ENCODE results near the gene PCDHA3. TPM values are rescaled to one million over a fixed set of nuclear protein-coding genes. Genes with fewer than 3 reads are reported as not detected.
"Not testable (repeated sequence)": the region's sequence is repeated elsewhere in the genome, so short reads cannot be mapped to it uniquely, and the experiment has no call there.

Gene PCDHA3
- total RNA-seq, 1 donor = 0.36 TPM

- Histone ChIP-seq H3K4me3 (ENCODE audit: insufficient read depth, low read length) (peak overlapping the region; percentile 62), H3K36me3 (ENCODE audit: insufficient read depth, low read length) (no peaks in the 10 kb centered on the region), H3K4me2 (ENCODE audit: insufficient read depth, low read length) (peak overlapping the region; percentile 71), H3K27ac (ENCODE audit: low read depth, low read length) (no peak overlapping the region), H2AFZ (ENCODE audit: low read length) (peak overlapping the region; percentile 59), H3K79me2 (ENCODE audit: insufficient read depth, low read length) (no peaks in the 10 kb centered on the region), H3K4me1 (ENCODE audit: insufficient read depth, low read length) (no peaks in the 10 kb centered on the region), H4K20me1 (ENCODE audit: insufficient read depth, low read length) (no peaks in the 10 kb centered on the region), H3K27me3 (ENCODE audit: insufficient read depth, low read length) (no peaks in the 10 kb centered on the region), H3K9me3 (ENCODE audit: low read depth, low read length) (no peaks in the 10 kb centered on the region)
- peak; percentile 35 for TF ChIP-seq CTCF (IDR thresholded peaks at IDR 0.05; ENCODE audit: extremely low read depth, low read depth, low read length)
- DNase-seq (ENCODE audit: insufficient read length, low spot score, missing footprints) = no peak
Observed at GRCh38 chr5:140801494-140801841, 611 bp downstream of the PCDHA3 start.

- not testable (repeated sequence) for H3K27me3 ChIP-seq (ENCODE audit: insufficient read depth, low read length); H3K4me1 ChIP-seq (ENCODE audit: insufficient read depth, low read length); H2AFZ ChIP-seq (ENCODE audit: low read length); H3K9me3 ChIP-seq (ENCODE audit: low read depth, low read length); H3K4me2 ChIP-seq (ENCODE audit: insufficient read depth, low read length); H4K20me1 ChIP-seq (ENCODE audit: insufficient read depth, low read length); DNase-seq (ENCODE audit: insufficient read length, low spot score, missing footprints); H3K4me3 ChIP-seq (ENCODE audit: insufficient read depth, low read length); H3K27ac ChIP-seq (ENCODE audit: low read depth, low read length); H3K79me2 ChIP-seq (ENCODE audit: insufficient read depth, low read length); H3K36me3 ChIP-seq (ENCODE audit: insufficient read depth, low read length)
Observed at GRCh38 chr5:140802381-140802780, 1.5 kb downstream of the PCDHA3 start.

- no peak overlapping the region for H2AFZ ChIP-seq (ENCODE audit: low read length)
Observed at GRCh38 chr5:140802781-140803271, 2.0 kb downstream of the PCDHA3 start.

GRCh38 chr5:140806834-140807775 is 6.2 kb downstream of the PCDHA3 start, which contains the start of gene PCDHA4:
Gene PCDHA4, plus strand, starts transcription at chr5:140807068.
- no peaks in the 10 kb centered on the region for H3K36me3 ChIP-seq (ENCODE audit: insufficient read depth, low read length)
- no peaks in the 10 kb centered on the region for H3K4me1 ChIP-seq (ENCODE audit: insufficient read depth, low read length)
- DNase-seq (ENCODE audit: insufficient read length, low spot score, missing footprints) = no peak
- H3K9me3 ChIP-seq (ENCODE audit: low read depth, low read length) = no peaks in the 10 kb centered on the region
- no peak within 1 kb of the TSS for H3K27ac ChIP-seq (ENCODE audit: low read depth, low read length)
- no peaks in the 10 kb centered on the region for H4K20me1 ChIP-seq (ENCODE audit: insufficient read depth, low read length)
- H3K4me2 ChIP-seq (ENCODE audit: insufficient read depth, low read length) = peak within 1 kb of the TSS; percentile 61
- H3K27me3 ChIP-seq (ENCODE audit: insufficient read depth, low read length) = no peaks in the 10 kb centered on the region
- no peaks in the 10 kb centered on the region for H3K79me2 ChIP-seq (ENCODE audit: insufficient read depth, low read length)
- H3K4me3 ChIP-seq (ENCODE audit: insufficient read depth, low read length) = peak within 1 kb of the TSS; percentile 50
- H2AFZ ChIP-seq (ENCODE audit: low read length) = peak within 1 kb of the TSS; percentile 65
- peak; percentile 40 for TF ChIP-seq CTCF (IDR thresholded peaks at IDR 0.05; ENCODE audit: extremely low read depth, low read depth, low read length)

More at GRCh38 chr5:140802781-140803271, 2.0 kb downstream of the PCDHA3 start:
- Histone ChIP-seq H3K4me3 (ENCODE audit: insufficient read depth, low read length) (no peak overlapping the region), H3K27ac (ENCODE audit: low read depth, low read length) (no peak overlapping the region), H3K4me1 (ENCODE audit: insufficient read depth, low read length) (no peaks in the 10 kb centered on the region), H4K20me1 (ENCODE audit: insufficient read depth, low read length) (no peaks in the 10 kb centered on the region), H3K4me2 (ENCODE audit: insufficient read depth, low read length) (no peak overlapping the region), H3K79me2 (ENCODE audit: insufficient read depth, low read length) (no peaks in the 10 kb centered on the region), H3K27me3 (ENCODE audit: insufficient read depth, low read length) (no peaks in the 10 kb centered on the region), H3K36me3 (ENCODE audit: insufficient read depth, low read length) (no peaks in the 10 kb centered on the region), H3K9me3 (ENCODE audit: low read depth, low read length) (no peaks in the 10 kb centered on the region)
- no peak for TF ChIP-seq CTCF (IDR thresholded peaks at IDR 0.05; ENCODE audit: extremely low read depth, low read depth, low read length)
- no peak for DNase-seq (ENCODE audit: insufficient read length, low spot score, missing footprints)

GRCh38 chr5:140808241-140808888 is 7.5 kb downstream of the PCDHA3 start:
- DNase-seq (ENCODE audit: insufficient read length, low spot score, missing footprints); H4K20me1 ChIP-seq (ENCODE audit: insufficient read depth, low read length); H2AFZ ChIP-seq (ENCODE audit: low read length); H3K27me3 ChIP-seq (ENCODE audit: insufficient read depth, low read length); H3K79me2 ChIP-seq (ENCODE audit: insufficient read depth, low read length); H3K9me3 ChIP-seq (ENCODE audit: low read depth, low read length); H3K4me1 ChIP-seq (ENCODE audit: insufficient read depth, low read length); H3K4me3 ChIP-seq (ENCODE audit: insufficient read depth, low read length); H3K27ac ChIP-seq (ENCODE audit: low read depth, low read length); H3K4me2 ChIP-seq (ENCODE audit: insufficient read depth, low read length); H3K36me3 ChIP-seq (ENCODE audit: insufficient read depth, low read length): not testable (repeated sequence)

Measured in osteoblast (primary cell).